Measurements from ENCODE around the gene MEIOB. TPM values are rescaled to one million over a fixed set of nuclear protein-coding genes. Genes with fewer than 3 reads are reported as not detected.
"Not testable (repeated sequence)": the region's sequence is repeated elsewhere in the genome, so short reads cannot be mapped to it uniquely, and the experiment has no call there.

MEIOB gene
- total and polyA plus RNA-seq, 2 experiments from 2014 or later, result 0.28 TPM; not detected in 1

- no peaks in the 10 kb centered on the region for H3K9me2 ChIP-seq (replicated peaks; ENCODE audit: insufficient read depth)
- no peaks in the 10 kb centered on the region for H3K36me3 ChIP-seq (replicated peaks; ENCODE audit: insufficient read depth, low read depth)
- no peak overlapping the region for H3K4me3 ChIP-seq
- peaks cover 30% of the 10 kb centered on the region for H3K27me3 ChIP-seq
- no peak overlapping the region for H3K27ac ChIP-seq
- no peak for DNase-seq (ENCODE audit: low spot score)
- no peaks in the 10 kb centered on the region for H3K79me2 ChIP-seq
- H3K4me2 ChIP-seq, result no peak overlapping the region
- H2AFZ ChIP-seq, result no peak overlapping the region
- no peaks in the 10 kb centered on the region for H4K20me1 ChIP-seq (ENCODE audit: insufficient read depth, poor library complexity, severe bottlenecking)
- H3K9me3 ChIP-seq (ENCODE audit: low read depth), result no peaks in the 10 kb centered on the region
- no peaks in the 10 kb centered on the region for H3K4me1 ChIP-seq (ENCODE audit: insufficient read depth)
- 70% methylated on average over 6 of the region's 6 CpGs for WGBS (ENCODE audit: low lambda C conversion rate, missing lambda C conversion rate)
- TF ChIP-seq CTCF (IDR thresholded peaks at IDR 0.05; ENCODE audit: poor library complexity) (no peak), EZH2phosphoT487 (IDR thresholded peaks at IDR 0.05; ENCODE audit: low read depth, severe bottlenecking, unreplicated experiment) (no peak)
Observed at GRCh38 chr16:1877089-1877488, 5.1 kb upstream of the MEIOB start.

- WGBS (ENCODE audit: low lambda C conversion rate, missing lambda C conversion rate), result 87% methylated on average over 7 of the region's 7 CpGs
- TF ChIP-seq EZH2phosphoT487 (IDR thresholded peaks at IDR 0.05; ENCODE audit: low read depth, severe bottlenecking, unreplicated experiment) (no peak), EZH2 (IDR thresholded peaks at IDR 0.05; ENCODE audit: borderline replicate concordance) (no peak), CTCF (IDR thresholded peaks at IDR 0.05; ENCODE audit: poor library complexity) (no peak)
Observed at GRCh38 chr16:1876468-1876867, 4.5 kb upstream of the MEIOB start.

GRCh38 chr16:1876066-1876465 is 4.1 kb upstream of the MEIOB start:
- H3K36me3 ChIP-seq (replicated peaks; ENCODE audit: insufficient read depth, low read depth); H3K4me3 ChIP-seq; H4K20me1 ChIP-seq (ENCODE audit: insufficient read depth, poor library complexity, severe bottlenecking); H3K79me2 ChIP-seq; DNase-seq (ENCODE audit: low spot score); H3K27ac ChIP-seq; H3K4me2 ChIP-seq; H2AFZ ChIP-seq; H3K4me1 ChIP-seq (ENCODE audit: insufficient read depth); H3K9me3 ChIP-seq (ENCODE audit: low read depth); H3K9me2 ChIP-seq (replicated peaks; ENCODE audit: insufficient read depth): not testable (repeated sequence)
- 91% methylated on average over 13 of the region's 13 CpGs for WGBS (ENCODE audit: low lambda C conversion rate, missing lambda C conversion rate)
- H3K27me3 ChIP-seq, result peaks cover 32% of the 10 kb centered on the region

More at GRCh38 chr16:1876468-1876867, 4.5 kb upstream of the MEIOB start:
- no peaks in the 10 kb centered on the region for H3K79me2 ChIP-seq
- H3K4me3 ChIP-seq, result no peak overlapping the region
- no peaks in the 10 kb centered on the region for H4K20me1 ChIP-seq (ENCODE audit: insufficient read depth, poor library complexity, severe bottlenecking)
- H3K27me3 ChIP-seq, result peaks cover 32% of the 10 kb centered on the region
- no peak overlapping the region for H2AFZ ChIP-seq
- no peaks in the 10 kb centered on the region for H3K9me3 ChIP-seq (ENCODE audit: low read depth)
- DNase-seq (ENCODE audit: low spot score), result no peak
- H3K36me3 ChIP-seq (replicated peaks; ENCODE audit: insufficient read depth, low read depth), result no peaks in the 10 kb centered on the region
- no peak overlapping the region for H3K27ac ChIP-seq
- no peak overlapping the region for H3K4me2 ChIP-seq
- no peaks in the 10 kb centered on the region for H3K4me1 ChIP-seq (ENCODE audit: insufficient read depth)
- H3K9me2 ChIP-seq (replicated peaks; ENCODE audit: insufficient read depth), result no peaks in the 10 kb centered on the region

GRCh38 chr16:1874854-1875253 is 2.9 kb upstream of the MEIOB start:
- no peak for DNase-seq (ENCODE audit: low spot score)
- TF ChIP-seq CTCF (IDR thresholded peaks at IDR 0.05; ENCODE audit: poor library complexity) (no peak), EZH2 (IDR thresholded peaks at IDR 0.05; ENCODE audit: borderline replicate concordance) (no peak)
- Histone ChIP-seq H3K27ac (no peak overlapping the region), H2AFZ (no peak overlapping the region), H3K36me3 (replicated peaks; ENCODE audit: insufficient read depth, low read depth) (no peaks in the 10 kb centered on the region), H3K4me3 (no peak overlapping the region), H3K4me2 (no peak overlapping the region), H4K20me1 (ENCODE audit: insufficient read depth, poor library complexity, severe bottlenecking) (no peaks in the 10 kb centered on the region), H3K4me1 (ENCODE audit: insufficient read depth) (no peaks in the 10 kb centered on the region), H3K27me3 (peaks cover 32% of the 10 kb centered on the region), H3K9me2 (replicated peaks; ENCODE audit: insufficient read depth) (no peaks in the 10 kb centered on the region), H3K79me2 (no peaks in the 10 kb centered on the region), H3K9me3 (ENCODE audit: low read depth) (no peaks in the 10 kb centered on the region)
- 71% methylated on average over 6 of the region's 6 CpGs for WGBS (ENCODE audit: low lambda C conversion rate, missing lambda C conversion rate)

Data from hepatocyte (in vitro differentiated cells).